ENCODE results near the gene MARCKSL1. TPM values are rescaled to one million over a fixed set of nuclear protein-coding genes. Genes with fewer than 3 reads are reported as not detected.

MARCKSL1 gene, protein sequence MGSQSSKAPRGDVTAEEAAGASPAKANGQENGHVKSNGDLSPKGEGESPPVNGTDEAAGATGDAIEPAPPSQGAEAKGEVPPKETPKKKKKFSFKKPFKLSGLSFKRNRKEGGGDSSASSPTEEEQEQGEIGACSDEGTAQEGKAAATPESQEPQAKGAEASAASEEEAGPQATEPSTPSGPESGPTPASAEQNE
- 1 to 10 TPM; 4.1 to 9.7 (median 6.6) TPM for total RNA-seq
- polyA plus RNA-seq, result 100 to 1,000 TPM; 120 to 158 (median 141) TPM

DNA sequence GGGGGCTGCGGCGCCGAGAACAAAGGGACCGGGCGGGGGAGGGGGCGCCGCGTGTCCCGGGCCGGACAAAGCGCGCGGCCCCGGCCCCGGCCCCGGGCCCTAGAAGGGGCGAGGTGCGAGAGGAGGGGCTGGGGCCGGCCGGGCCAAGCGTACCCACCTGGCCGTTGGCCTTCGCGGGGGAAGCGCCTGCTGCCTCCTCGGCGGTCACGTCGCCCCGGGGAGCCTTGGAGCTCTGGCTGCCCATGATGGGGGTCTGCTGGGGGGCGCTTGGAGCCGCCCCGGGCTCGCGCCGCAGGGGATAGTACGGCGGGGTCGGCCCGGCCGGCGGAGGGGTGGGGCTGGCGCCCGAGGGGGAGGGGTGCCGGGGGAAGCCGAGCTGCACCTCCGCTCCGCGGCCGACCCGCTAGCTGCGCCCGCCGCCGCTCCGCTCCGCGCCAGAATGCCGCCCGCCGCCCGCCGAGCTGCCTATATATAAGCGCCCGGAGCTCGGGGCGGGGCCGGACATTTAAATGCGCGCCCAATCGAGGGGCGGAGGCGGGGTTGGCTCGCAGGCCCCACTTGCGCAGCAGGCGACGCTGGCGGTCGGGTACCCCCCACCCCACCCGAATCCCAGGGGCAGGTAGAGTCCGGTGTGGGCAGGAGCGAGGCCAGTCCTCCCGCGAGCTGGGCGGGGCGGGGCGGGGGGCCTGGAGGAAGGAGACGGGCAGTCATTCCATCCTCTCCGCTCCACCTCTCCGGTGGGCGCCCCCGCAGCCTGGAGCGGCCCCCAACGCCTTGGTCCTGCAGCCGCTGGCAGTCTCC, at the start of gene MARCKSL1:
MARCKSL1 (minus strand) TSS at position 444 of the 801 bp plus-strand sequence; CDS start at position 244, 200 bp downstream.
- Histone ChIP-seq H3K4me3 (peak within 1 kb of the TSS; percentile 38 to 73 (median 60)), H3K27me3 (no peaks in the 10 kb centered on the region), H3K4me1 (peaks cover 0 to 25% (median 22%) of the 10 kb centered on the region in 4 donors), H3K27ac (peak within 1 kb of the TSS; percentile 45 to 65 (median 54)), H3K9me3 (no peaks in the 10 kb centered on the region), H3K36me3 (peaks cover 6 to 21% (median 15%) of the 10 kb centered on the region in 4 donors)
- DNase-seq, result peak; percentile 91
- 1% methylated on average over 95 of the region's 95 CpGs for WGBS, 2 donors
- intact Hi-C loops (cut with DNase I), result loop anchor here (2.0 to 5.0 kb wide), 2 partner anchors 15 to 56 kb away; partner anchors contain the start of gene BSDC1
- no peak for TF ChIP-seq POLR2A (IDR thresholded peaks at IDR 0.05)
- TF ChIP-seq POLR2AphosphoS5 (IDR thresholded peaks at IDR 0.05), result peak; percentile 67 to 88 (median 87)

DNA sequence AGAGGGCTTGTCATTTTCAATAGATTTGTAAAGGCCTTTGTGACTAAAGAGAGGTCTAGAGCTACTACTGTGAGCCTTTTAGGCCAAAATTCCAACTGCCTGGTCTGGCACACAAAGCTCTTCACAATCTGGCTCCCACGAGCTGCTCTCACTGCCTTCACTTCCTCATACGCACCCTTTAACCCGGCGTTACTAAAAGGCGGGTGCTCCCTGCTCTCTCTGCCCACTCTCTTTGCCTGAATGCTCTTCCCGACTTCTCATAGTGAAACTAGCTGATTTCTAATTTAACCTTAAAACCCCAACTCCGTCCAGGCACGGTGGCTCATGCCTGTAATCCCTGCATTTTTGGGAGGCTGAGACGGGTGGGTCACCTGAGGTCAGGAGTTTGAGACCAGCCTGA, 44.0 kb upstream of the MARCKSL1 start:
- H3K36me3 ChIP-seq, result peaks cover 50 to 100% (median 92%) of the 10 kb centered on the region in 4 donors

DNA sequence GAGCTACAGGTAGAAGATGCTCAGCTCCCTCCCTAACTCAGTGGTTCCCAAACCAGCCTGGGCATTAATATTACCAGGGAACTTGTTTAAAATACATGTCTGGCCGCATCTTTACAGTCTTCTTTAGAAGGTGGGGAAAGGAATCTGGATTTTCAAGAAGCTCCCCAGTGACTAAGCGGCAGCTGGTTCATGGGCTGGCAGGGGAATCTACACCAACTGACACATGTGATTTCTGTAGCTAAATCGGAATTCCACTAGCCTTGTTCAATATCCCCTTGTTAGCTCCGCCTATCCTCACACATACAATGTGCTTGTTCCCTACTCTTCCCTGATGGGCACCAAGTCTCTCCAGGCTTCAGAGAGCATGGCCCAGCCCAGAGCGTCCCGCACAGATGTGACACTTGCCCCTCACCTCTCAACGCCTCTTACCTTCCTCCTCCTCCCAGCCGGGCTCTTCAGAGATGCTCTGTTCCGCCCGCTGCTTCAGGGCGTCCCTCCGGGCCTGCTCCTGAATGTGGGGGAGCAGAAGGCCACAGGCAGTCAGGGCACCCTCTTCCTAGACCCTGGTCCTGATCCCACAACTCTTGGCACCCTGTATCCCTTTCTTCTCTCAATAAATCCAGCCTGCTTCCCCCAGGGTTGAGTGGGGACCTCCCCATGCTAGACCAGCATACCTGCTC, 41.6 kb upstream of the MARCKSL1 start:
- Histone ChIP-seq H3K9me3 (no peaks in the 10 kb centered on the region), H3K4me3 (no peak overlapping the region), H3K36me3 (peaks cover 48 to 100% (median 84%) of the 10 kb centered on the region in 4 donors), H3K4me1 (no peaks in the 10 kb centered on the region), H3K27ac (no peak overlapping the region), H3K27me3 (no peaks in the 10 kb centered on the region)
- no peak for DNase-seq
- intact Hi-C loops (cut with DNase I), result no loop called here
- WGBS, 2 donors, result 94 to 95% methylated on average over 12 of the region's 12 CpGs
- TF ChIP-seq EP300 (IDR thresholded peaks at IDR 0.05) (no peak), POLR2A (IDR thresholded peaks at IDR 0.05) (no peak), POLR2AphosphoS5 (IDR thresholded peaks at IDR 0.05) (no peak)
- TF ChIP-seq, protein P1, sequence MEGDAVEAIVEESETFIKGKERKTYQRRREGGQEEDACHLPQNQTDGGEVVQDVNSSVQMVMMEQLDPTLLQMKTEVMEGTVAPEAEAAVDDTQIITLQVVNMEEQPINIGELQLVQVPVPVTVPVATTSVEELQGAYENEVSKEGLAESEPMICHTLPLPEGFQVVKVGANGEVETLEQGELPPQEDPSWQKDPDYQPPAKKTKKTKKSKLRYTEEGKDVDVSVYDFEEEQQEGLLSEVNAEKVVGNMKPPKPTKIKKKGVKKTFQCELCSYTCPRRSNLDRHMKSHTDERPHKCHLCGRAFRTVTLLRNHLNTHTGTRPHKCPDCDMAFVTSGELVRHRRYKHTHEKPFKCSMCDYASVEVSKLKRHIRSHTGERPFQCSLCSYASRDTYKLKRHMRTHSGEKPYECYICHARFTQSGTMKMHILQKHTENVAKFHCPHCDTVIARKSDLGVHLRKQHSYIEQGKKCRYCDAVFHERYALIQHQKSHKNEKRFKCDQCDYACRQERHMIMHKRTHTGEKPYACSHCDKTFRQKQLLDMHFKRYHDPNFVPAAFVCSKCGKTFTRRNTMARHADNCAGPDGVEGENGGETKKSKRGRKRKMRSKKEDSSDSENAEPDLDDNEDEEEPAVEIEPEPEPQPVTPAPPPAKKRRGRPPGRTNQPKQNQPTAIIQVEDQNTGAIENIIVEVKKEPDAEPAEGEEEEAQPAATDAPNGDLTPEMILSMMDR (IDR thresholded peaks at IDR 0.05), result no peak

More for the DNA sequence above, 44.0 kb upstream of the MARCKSL1 start:
- H3K4me3 ChIP-seq, result no peak overlapping the region
- no peak overlapping the region for H3K27ac ChIP-seq
- WGBS, 2 donors, result 90 to 93% methylated on average over 9 of the region's 9 CpGs
- no peaks in the 10 kb centered on the region for H3K4me1 ChIP-seq
- no peaks in the 10 kb centered on the region for H3K27me3 ChIP-seq
- TF ChIP-seq, protein P1 (IDR thresholded peaks at IDR 0.05), result no peak
- TF ChIP-seq POLR2A (IDR thresholded peaks at IDR 0.05) (no peak), POLR2AphosphoS5 (IDR thresholded peaks at IDR 0.05) (no peak), EP300 (IDR thresholded peaks at IDR 0.05) (no peak)
- DNase-seq, result no peak
- intact Hi-C loops (cut with DNase I), result no loop called here
- H3K9me3 ChIP-seq, result no peaks in the 10 kb centered on the region

DNA sequence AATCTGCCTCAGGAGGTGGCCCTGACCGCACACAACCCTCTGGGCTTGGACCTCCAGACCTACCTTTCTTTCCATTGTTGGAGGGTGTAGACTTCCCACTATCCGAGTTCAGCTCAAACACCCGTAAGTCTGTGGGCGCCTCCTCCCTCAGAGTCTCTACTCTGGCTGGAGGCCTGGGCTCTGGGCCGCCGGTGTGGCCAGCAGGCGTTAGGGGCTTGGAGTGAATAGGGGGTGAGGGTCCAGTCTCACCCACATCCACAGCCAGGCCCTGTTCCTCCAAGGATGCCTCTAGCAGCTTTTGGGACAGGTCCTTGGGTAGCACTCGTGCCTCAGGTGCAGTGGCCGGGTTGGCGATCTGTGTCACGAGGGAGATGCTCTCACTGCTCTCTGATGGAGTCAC, 40.2 kb upstream of the MARCKSL1 start:
- Histone ChIP-seq H3K36me3 (peaks cover 37 to 98% (median 74%) of the 10 kb centered on the region in 4 donors), H3K4me3 (no peak overlapping the region), H3K27ac (no peak overlapping the region), H3K4me1 (no peaks in the 10 kb centered on the region), H3K27me3 (no peaks in the 10 kb centered on the region), H3K9me3 (no peaks in the 10 kb centered on the region)
- DNase-seq, result no peak
- 95% methylated on average over 11 of the region's 11 CpGs for WGBS, 2 donors
- TF ChIP-seq EP300 (IDR thresholded peaks at IDR 0.05) (no peak), POLR2AphosphoS5 (IDR thresholded peaks at IDR 0.05) (no peak), POLR2A (IDR thresholded peaks at IDR 0.05) (no peak)
- TF ChIP-seq, protein P1 (IDR thresholded peaks at IDR 0.05), result no peak
- intact Hi-C loops (cut with DNase I), result no loop called here
